HUES48 (cell line): ENCODE measurements around the gene USP28.

Source experiments
- H3K27ac ChIP-seq: one replicate; pipeline ENCODE4 v1.7.0; 2013; ENCODE audit warnings: low read depth, low read length, inconsistent platforms
- H3K27me3 ChIP-seq: 2 replicates; pipeline ENCODE4 v1.6.1; 2013; ENCODE audit warnings: mild to moderate bottlenecking, low read length; ENCODE audit not compliant: control insufficient read depth, insufficient read depth
- H3K36me3 ChIP-seq: 2 replicates; pipeline ENCODE4 v1.6.1; 2013; ENCODE audit warnings: low read length; ENCODE audit not compliant: control insufficient read depth, insufficient read depth
- H3K4me1 ChIP-seq: 2 replicates; pipeline ENCODE4 v1.6.1; 2013; ENCODE audit warnings: mild to moderate bottlenecking, low read length; ENCODE audit not compliant: control insufficient read depth, insufficient read depth
- H3K4me3 ChIP-seq: 2 replicates; pipeline ENCODE4 v1.5.1; 2013; ENCODE audit warnings: mild to moderate bottlenecking, low read depth, low read length
- H3K9ac ChIP-seq: 2 replicates; pipeline ENCODE4 v1.6.1; 2013; ENCODE audit warnings: mild to moderate bottlenecking, low read depth, low read length, moderate library complexity
- H3K9me3 ChIP-seq: 2 replicates; pipeline ENCODE4 v1.6.1; 2013; ENCODE audit warnings: low read length; ENCODE audit not compliant: control insufficient read depth, insufficient read depth

USP28 gene

DNA sequence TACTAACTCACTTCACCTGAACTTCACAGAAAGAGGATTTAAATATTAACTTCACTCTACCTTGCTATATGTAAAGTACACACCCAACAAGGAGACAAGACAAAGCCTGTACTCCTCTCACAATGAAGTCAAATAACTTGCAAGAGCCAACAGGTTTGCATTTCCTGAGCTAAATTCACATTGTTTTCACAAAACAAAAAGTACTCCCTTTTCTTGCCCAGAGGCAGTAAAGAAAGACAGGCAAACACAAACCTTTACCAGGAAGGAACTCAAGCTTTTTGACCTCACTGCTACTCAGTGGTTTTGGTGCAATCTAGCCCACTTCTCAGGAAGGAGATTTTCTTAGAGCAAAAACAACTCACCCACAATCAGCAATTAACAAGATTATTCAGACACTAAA lies 15.7 kb downstream of the USP28 start:
- H3K9me3 ChIP-seq = no peaks in the 10 kb centered on the region
- H3K27me3 ChIP-seq = no peaks in the 10 kb centered on the region
- peaks cover 65% of the 10 kb centered on the region for H3K4me1 ChIP-seq
- H3K27ac ChIP-seq = peak overlapping the region; percentile 90
- H3K4me3 ChIP-seq = 0 out of 2 replicates have a peak overlapping the region, but pooled peaks have one; percentile 9
- H3K36me3 ChIP-seq = peaks cover 5% of the 10 kb centered on the region
- H3K9ac ChIP-seq = peak overlapping the region; percentile 45; the same call in 1 of the 2 replicates

DNA sequence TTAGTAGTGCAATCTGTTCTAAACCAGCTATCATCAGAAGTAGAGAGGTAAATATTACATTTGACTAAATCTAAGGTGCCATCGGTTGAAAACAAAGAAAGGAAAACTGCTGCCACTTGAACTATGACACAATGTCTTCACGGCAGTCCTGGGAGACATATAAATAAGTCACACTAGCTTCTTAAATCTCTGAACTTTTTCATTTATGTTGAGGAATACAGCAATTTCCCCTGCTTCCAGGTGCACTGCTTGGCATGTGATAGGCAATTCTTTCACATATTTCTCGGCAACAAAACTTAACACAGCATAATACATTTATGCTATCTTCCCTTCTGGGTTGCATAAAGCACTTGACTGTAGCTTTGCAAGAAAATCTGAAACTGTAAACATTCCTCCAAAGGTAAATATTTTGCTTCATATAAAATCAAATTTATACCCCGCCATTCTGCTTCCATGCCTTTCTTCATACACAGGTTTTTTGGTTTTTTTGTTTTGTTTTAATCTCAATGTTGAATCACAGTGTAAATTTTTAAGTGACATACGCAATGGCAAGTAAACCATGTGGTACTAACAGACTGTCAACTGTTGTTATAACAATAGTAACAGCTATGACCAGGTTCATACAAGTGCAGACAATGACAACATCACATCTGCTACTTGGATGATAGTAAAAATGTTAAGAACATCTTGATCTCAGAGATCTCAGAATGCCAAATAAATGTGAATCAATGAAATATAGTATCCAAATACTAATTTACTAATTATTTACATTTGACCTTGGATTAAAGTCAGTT lies 18.2 kb downstream of the USP28 start:
- no peak overlapping the region for H3K9ac ChIP-seq
- H3K27ac ChIP-seq = peak overlapping the region; percentile 22
- H3K9me3 ChIP-seq = no peaks in the 10 kb centered on the region
- H3K4me3 ChIP-seq = no peak overlapping the region
- H3K4me1 ChIP-seq = peaks cover 60% of the 10 kb centered on the region
- peaks cover 17% of the 10 kb centered on the region for H3K36me3 ChIP-seq
- H3K27me3 ChIP-seq = no peaks in the 10 kb centered on the region

DNA sequence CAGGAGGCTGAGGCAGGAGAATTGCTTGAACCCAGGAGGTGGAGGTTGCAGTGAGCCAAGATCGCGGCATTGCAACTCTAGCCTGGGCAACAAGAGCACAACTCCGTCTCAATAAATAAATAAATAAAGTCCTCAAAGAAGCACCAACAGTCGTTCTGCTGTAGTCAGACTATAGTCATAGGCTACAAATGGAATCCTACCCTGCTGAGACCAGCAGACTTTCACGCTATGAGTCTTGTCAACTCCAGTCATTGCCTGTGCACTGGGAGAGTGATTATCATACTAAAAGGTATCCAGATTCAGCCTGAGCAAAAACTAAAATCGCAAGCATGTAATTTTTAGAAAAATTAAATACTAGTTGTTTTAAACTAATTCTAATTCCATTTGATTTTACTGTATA lies 19.6 kb downstream of the USP28 start:
- H3K4me1 ChIP-seq = peaks cover 51% of the 10 kb centered on the region
- no peaks in the 10 kb centered on the region for H3K27me3 ChIP-seq
- no peak overlapping the region for H3K27ac ChIP-seq
- no peaks in the 10 kb centered on the region for H3K9me3 ChIP-seq
- H3K4me3 ChIP-seq = no peak overlapping the region
- peaks cover 29% of the 10 kb centered on the region for H3K36me3 ChIP-seq
- no peak overlapping the region for H3K9ac ChIP-seq

GRCh38 chr11:113850188-113850587 lies 25.2 kb downstream of the USP28 start:
- Histone ChIP-seq H3K4me1 (peaks cover 37% of the 10 kb centered on the region), H3K4me3 (peak overlapping the region; percentile 21; the same call in 1 of the 2 replicates), H3K9me3 (no peaks in the 10 kb centered on the region), H3K27ac (peak overlapping the region; percentile 96), H3K9ac (no peak overlapping the region), H3K36me3 (peaks cover 62% of the 10 kb centered on the region), H3K27me3 (no peaks in the 10 kb centered on the region)

GRCh38 chr11:113849713-113850112 lies 25.7 kb downstream of the USP28 start:
- H3K9ac ChIP-seq = peak overlapping the region; percentile 36; the same call in 1 of the 2 replicates
- H3K4me3 ChIP-seq = peak overlapping the region; percentile 21; the same call in 1 of the 2 replicates
- H3K9me3 ChIP-seq = no peaks in the 10 kb centered on the region
- peaks cover 32% of the 10 kb centered on the region for H3K4me1 ChIP-seq
- peaks cover 63% of the 10 kb centered on the region for H3K36me3 ChIP-seq
- H3K27ac ChIP-seq = peak overlapping the region; percentile 96
- H3K27me3 ChIP-seq = no peaks in the 10 kb centered on the region

DNA sequence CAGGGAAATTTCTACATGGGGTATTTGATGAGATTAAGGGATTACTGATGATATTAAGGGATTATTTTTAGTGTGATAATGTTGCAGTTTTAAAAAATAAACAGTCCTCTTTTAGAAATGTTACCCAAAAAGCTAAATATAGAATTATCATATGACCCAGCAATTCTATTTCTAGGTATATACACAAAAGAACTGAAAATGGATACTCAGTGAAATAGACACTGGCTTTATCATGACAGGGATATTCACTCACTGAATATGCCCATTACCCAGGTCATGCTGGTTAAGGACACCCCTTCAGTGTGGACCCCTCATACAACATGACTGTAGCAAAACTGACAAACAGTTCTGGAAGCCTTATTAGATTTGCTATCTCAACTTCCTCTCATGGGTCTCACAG lies 27.8 kb downstream of the USP28 start:
- Histone ChIP-seq H3K9ac (no peak overlapping the region), H3K4me3 (no peak overlapping the region), H3K4me1 (peaks cover 27% of the 10 kb centered on the region), H3K36me3 (peaks cover 69% of the 10 kb centered on the region), H3K9me3 (no peaks in the 10 kb centered on the region), H3K27me3 (no peaks in the 10 kb centered on the region), H3K27ac (peak overlapping the region; percentile 96)

GRCh38 chr11:113847111-113847510 lies 28.3 kb downstream of the USP28 start:
- Histone ChIP-seq H3K4me3 (no peak overlapping the region), H3K9ac (no peak overlapping the region), H3K36me3 (peaks cover 66% of the 10 kb centered on the region), H3K27ac (peak overlapping the region; percentile 36), H3K4me1 (peaks cover 27% of the 10 kb centered on the region), H3K9me3 (no peaks in the 10 kb centered on the region), H3K27me3 (no peaks in the 10 kb centered on the region)

GRCh38 chr11:113841691-113842090 lies 33.7 kb downstream of the USP28 start:
- Histone ChIP-seq H3K27ac (no peak overlapping the region), H3K9ac (no peak overlapping the region), H3K4me3 (no peak overlapping the region), H3K4me1 (no peaks in the 10 kb centered on the region), H3K9me3 (no peaks in the 10 kb centered on the region), H3K27me3 (no peaks in the 10 kb centered on the region), H3K36me3 (peaks cover 83% of the 10 kb centered on the region)

DNA sequence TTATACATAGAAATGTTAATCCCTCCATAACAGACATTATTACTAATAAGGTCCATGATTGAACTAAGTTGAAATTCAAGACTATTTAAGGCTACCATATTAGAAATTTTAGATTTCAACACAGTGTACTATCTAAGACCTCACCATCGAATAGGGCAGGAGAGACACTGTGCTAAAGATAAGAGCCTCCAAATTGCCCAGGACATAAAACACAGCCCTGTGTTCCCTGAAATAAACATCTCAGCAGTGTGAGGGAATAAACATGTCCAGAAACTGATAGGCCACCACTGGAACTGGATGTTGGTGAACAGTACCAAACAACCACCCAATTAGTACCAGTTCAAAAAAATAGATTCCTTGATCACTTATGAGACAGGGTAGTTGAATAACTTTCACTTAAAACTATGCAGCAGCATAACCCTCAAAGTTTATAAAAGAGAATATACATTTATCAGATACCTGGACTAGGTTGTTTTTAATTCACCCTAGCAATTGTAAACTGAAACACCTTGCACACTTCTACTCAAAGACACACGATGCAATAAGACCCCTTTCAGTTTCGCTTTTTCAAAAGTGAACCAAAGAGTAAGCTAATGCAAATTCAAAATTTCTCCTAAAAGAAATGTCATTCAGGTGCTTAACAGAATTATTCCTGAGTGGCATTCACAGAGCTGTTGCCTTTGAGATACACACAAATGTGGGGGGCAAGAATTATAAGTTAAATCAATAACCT lies 34.3 kb downstream of the USP28 start:
- Histone ChIP-seq H3K27ac (no peak overlapping the region), H3K27me3 (no peaks in the 10 kb centered on the region), H3K9ac (no peak overlapping the region), H3K36me3 (peaks cover 86% of the 10 kb centered on the region), H3K4me3 (no peak overlapping the region), H3K4me1 (no peaks in the 10 kb centered on the region), H3K9me3 (no peaks in the 10 kb centered on the region)

DNA sequence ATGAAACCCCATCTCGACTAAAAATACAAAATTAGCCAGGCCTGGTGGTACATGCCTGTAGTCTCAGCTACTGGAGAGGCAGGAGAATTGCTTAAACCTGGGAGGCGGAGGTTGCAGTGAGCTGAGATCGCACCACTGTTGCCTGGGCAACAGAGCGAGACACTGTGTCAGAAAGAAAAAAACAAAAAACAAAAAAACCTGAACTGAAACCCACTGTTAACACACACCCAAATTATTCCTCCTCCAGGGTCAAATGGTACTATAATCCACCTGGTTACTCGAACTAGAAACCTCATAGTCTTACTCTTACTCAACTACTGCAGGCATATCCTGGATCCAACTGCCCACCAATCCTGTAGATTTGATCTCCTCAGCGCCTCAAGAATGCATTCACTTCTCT lies 35.5 kb downstream of the USP28 start:
- Histone ChIP-seq H3K27me3 (no peaks in the 10 kb centered on the region), H3K4me3 (no peak overlapping the region), H3K27ac (no peak overlapping the region), H3K9me3 (no peaks in the 10 kb centered on the region), H3K36me3 (peaks cover 90% of the 10 kb centered on the region), H3K4me1 (no peaks in the 10 kb centered on the region), H3K9ac (no peak overlapping the region)

DNA sequence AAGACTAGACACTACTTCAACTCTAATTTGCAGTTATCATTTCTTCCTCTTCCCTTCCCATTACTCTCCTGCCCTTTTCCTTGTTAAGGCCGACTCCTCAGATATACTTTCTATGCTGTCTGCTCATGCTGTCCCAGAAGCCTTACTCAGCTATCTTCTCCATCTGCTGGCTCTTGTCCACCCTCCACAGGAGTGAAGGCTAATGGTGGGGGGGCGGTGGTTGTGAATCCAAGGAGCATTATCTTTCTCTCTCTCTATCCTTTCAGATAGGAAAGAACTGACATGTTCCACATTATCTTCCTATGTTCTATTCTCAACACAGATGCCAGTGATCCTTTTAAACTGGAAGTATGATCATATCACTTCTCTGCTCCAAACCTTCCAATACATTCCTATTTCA lies 37.4 kb downstream of the USP28 start:
- H3K4me3 ChIP-seq = no peak overlapping the region

More for the DNA sequence above, 37.4 kb downstream of the USP28 start:
- Histone ChIP-seq H3K27ac (no peak overlapping the region), H3K36me3 (peaks cover 92% of the 10 kb centered on the region), H3K9ac (no peak overlapping the region), H3K9me3 (no peaks in the 10 kb centered on the region), H3K4me1 (no peaks in the 10 kb centered on the region), H3K27me3 (no peaks in the 10 kb centered on the region)
